Fibroblast of mammary gland (primary cell): ENCODE data around the gene C17orf100.
A peak's percentile ranks its signal among the peaks of the same experiment; 100 is the strongest.

Experiments used
- DNase-seq: peaks from one replicate; pipeline ENCODE4 v3.0.0-alpha.2; 2010; ENCODE audit warnings: low read depth
- H3K4me3 ChIP-seq: 2 replicates; pipeline ENCODE4 v1.5.1; 2011; ENCODE audit warnings: low read depth, mild to moderate bottlenecking, low read length, moderate library complexity; ENCODE audit not compliant: control insufficient read depth
- TF ChIP-seq, protein P1 (sequence below): conservative IDR thresholded peaks from 2 replicates; pipeline ENCODE4 v1.5.1; 2011; ENCODE audit warnings: low read depth, low read length, inconsistent platforms; ENCODE audit not compliant: control insufficient read depth, insufficient read depth

Gene C17orf100

GRCh38 chr17:6636105-6636504, 15.5 kb upstream of the C17orf100 start:
- no peak overlapping the region for H3K4me3 ChIP-seq
- no peak for DNase-seq
- TF ChIP-seq, protein P1, sequence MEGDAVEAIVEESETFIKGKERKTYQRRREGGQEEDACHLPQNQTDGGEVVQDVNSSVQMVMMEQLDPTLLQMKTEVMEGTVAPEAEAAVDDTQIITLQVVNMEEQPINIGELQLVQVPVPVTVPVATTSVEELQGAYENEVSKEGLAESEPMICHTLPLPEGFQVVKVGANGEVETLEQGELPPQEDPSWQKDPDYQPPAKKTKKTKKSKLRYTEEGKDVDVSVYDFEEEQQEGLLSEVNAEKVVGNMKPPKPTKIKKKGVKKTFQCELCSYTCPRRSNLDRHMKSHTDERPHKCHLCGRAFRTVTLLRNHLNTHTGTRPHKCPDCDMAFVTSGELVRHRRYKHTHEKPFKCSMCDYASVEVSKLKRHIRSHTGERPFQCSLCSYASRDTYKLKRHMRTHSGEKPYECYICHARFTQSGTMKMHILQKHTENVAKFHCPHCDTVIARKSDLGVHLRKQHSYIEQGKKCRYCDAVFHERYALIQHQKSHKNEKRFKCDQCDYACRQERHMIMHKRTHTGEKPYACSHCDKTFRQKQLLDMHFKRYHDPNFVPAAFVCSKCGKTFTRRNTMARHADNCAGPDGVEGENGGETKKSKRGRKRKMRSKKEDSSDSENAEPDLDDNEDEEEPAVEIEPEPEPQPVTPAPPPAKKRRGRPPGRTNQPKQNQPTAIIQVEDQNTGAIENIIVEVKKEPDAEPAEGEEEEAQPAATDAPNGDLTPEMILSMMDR: no peak

GRCh38 chr17:6636616-6637457, 14.7 kb upstream of the C17orf100 start:
- no peak for DNase-seq
- TF ChIP-seq, protein P1: no peak
- no peak overlapping the region for H3K4me3 ChIP-seq

DNA sequence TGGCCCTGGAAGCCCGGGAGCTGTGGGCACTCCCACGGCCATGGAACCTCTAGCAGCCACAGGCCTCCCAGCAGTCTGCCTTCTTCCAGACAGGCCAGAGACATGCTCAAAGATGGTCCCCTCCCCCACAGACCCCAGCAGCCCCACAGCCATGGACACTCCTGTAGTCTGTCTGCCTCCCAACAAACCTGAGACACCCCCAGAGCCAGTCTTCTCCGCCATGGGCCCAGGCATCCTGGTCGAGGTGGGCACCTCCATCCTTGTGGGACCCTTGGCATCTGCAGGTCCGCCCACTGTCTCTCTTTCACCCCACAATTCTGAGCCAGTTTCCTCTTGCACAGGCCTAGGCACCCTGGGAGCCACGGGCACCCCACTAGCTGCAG, 14.1 kb upstream of the C17orf100 start:
- DNase-seq: no peak
- TF ChIP-seq, protein P1: no peak
- H3K4me3 ChIP-seq: no peak overlapping the region

- DNase-seq: no peak
- H3K4me3 ChIP-seq: no peak overlapping the region
- TF ChIP-seq, protein P1: no peak
Measured at GRCh38 chr17:6638046-6638908, 13.3 kb upstream of the C17orf100 start.

- peak overlapping the region; percentile 94 for H3K4me3 ChIP-seq
- TF ChIP-seq, protein P1: no peak
- no peak for DNase-seq
Measured at GRCh38 chr17:6639014-6639585, 12.5 kb upstream of the C17orf100 start.
